SIG-M5 treated with dmso at 0.1 percent for 504 hours (cell line): ENCODE data around the gene KXD1.
"Not testable (repeated sequence)": the region's sequence is repeated elsewhere in the genome, so short reads cannot be mapped to it uniquely, and the experiment has no call there.

Source experiments
- DNase-seq: peaks from one replicate; lab custom pipeline; 2025; ENCODE audit not compliant: unreplicated experiment; lab: John Stamatoyannopoulos, UW

The KXD1 gene

GRCh38 chr19:18599485-18599884 lies 41.8 kb downstream of the KXD1 start:
- no peak for DNase-seq

GRCh38 chr19:18600692-18601397 lies 43.2 kb downstream of the KXD1 start:
- DNase-seq, result not testable (repeated sequence)

- no peak for DNase-seq
These were observed 44.2 kb downstream of the KXD1 start for GRCh38 chr19:18601875-18602274.

GRCh38 chr19:18603255-18603957 lies 45.7 kb downstream of the KXD1 start:
- peak; percentile 27 for DNase-seq

GRCh38 chr19:18603958-18604819 lies 46.5 kb downstream of the KXD1 start:
- no peak for DNase-seq

GRCh38 chr19:18604820-18605159 lies 47.1 kb downstream of the KXD1 start:
- no peak for DNase-seq

GRCh38 chr19:18605196-18605545 lies 47.5 kb downstream of the KXD1 start:
- DNase-seq, result no peak

GRCh38 chr19:18605546-18606280 lies 48.0 kb downstream of the KXD1 start:
- no peak for DNase-seq

GRCh38 chr19:18606281-18607225 lies 48.9 kb downstream of the KXD1 start, which contains the start of gene CRLF1:
TSS of gene CRLF1 (minus strand) at chr19:18606799. CDS start at chr19:18606656, 143 bp downstream.
- no peak for DNase-seq

GRCh38 chr19:18607226-18608101 lies 49.8 kb downstream of the KXD1 start:
- no peak for DNase-seq

GRCh38 chr19:18608102-18608804 lies 50.6 kb downstream of the KXD1 start:
- no peak for DNase-seq

- DNase-seq, result no peak
These were observed 51.4 kb downstream of the KXD1 start for GRCh38 chr19:18608805-18609716.

GRCh38 chr19:18609717-18610051 lies 52.0 kb downstream of the KXD1 start:
- no peak for DNase-seq

- DNase-seq, result no peak
These were observed 52.5 kb downstream of the KXD1 start for GRCh38 chr19:18610245-18610555.

GRCh38 chr19:18610556-18611326 lies 53.1 kb downstream of the KXD1 start:
- no peak for DNase-seq

- no peak for DNase-seq
These were observed 53.8 kb downstream of the KXD1 start for GRCh38 chr19:18611327-18612050.
